CD4-positive, alpha-beta T cell treated with Interleukin-15 for 1 hour (primary cell): ENCODE data around the gene CGREF1.
A peak's percentile ranks its signal among the peaks of the same experiment; 100 is the strongest.

Source experiments
- DNase-seq: peaks from one replicate; pipeline ENCODE4 v3.0.0-alpha.2; 2020

Gene CGREF1

GRCh38 chr2:27071990-27072830 is 46.7 kb downstream of the CGREF1 start:
- no peak for DNase-seq

DNA sequence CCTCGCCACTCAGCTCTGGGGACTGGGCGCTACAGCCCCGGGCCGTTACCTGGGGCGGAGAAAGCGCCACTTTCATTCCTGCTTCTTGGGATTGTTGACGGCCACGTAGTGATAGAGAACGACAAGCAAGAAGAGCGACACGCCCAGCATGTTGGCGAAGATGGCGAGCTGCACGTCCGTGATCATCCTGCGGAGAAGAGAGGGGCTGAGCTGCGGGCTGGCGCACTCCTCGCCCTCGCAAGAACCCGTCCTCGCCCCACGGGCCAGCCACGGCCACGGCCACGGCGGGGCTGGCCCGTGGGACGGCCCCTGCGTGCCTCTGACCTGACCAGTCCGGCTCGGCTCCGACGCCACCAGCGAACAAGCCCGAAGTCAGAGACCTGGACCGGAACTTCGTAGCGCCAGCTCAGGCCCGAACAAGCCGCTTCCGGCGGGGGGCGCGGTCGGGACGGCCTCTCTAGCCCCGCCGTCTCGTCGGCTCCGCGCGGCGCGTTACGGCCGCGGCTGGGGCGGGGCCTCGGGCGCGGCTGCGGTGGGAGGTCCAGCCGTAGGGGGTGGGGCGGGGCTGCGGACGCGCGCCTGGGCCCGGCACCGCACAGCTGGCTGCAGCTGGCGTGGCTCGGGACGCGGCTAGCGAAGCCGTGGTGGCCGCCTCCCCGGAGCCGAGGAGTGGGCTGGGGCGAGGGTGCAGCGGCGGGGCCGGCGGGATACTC is 47.5 kb downstream of the CGREF1 start, which contains the start of gene OST4:
TSS of gene OST4 (minus strand) at position 378 of the 713 bp plus-strand sequence.
- DNase-seq: peak; percentile 91

- DNase-seq: no peak
Measured at GRCh38 chr2:27070653-27071276, 48.2 kb downstream of the CGREF1 start.

DNA sequence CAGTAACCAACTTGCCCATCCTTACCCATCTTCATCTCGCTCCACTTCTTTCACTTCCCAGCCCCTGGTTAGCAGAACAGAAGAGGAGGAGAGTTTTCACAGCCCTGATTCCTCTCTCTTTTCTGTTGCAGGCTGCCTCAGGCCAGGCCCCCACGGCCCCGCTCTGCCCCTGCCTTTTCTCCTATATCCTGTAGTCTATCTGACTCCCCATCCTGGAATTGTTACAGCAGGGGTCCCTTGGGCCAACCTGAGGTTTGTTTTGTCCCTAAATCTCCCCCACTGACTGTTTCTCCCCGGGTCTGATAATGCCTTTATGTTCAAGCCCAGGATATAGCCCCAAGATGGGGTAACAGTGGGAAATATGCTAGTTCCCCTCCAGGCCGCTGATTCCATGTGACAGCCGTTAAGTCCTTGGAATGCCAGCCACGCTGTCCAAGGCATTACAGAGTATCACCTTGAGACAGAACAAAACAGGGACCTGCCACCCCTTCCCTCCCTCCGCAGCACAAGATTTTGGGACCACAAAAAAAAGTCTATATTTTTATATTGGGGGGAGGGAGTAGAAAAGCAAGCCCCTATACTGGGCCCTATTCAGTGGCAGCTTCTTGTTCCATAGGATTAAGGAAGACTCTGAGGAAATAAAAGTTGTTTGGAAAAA is 48.8 kb downstream of the CGREF1 start:
- DNase-seq: no peak

DNA sequence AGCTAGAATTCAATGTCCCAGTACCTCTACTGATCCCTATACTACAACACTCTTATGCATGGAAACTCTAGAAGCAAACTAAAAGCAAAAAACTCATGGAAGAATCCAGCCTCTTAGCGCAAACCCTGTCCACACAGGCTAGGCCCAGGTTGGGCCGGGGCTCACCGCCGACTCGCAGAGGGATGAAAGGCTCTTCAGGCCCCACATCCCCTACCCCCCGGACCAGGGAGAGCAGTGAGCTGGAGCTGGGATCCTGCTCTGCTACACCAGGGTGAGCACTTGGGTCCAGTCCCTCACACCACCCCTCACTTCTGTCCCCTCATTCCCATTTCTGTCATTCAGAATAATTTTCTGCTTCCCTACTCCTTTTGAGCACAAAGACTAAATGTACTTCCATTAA is 49.5 kb downstream of the CGREF1 start:
- DNase-seq: no peak

DNA sequence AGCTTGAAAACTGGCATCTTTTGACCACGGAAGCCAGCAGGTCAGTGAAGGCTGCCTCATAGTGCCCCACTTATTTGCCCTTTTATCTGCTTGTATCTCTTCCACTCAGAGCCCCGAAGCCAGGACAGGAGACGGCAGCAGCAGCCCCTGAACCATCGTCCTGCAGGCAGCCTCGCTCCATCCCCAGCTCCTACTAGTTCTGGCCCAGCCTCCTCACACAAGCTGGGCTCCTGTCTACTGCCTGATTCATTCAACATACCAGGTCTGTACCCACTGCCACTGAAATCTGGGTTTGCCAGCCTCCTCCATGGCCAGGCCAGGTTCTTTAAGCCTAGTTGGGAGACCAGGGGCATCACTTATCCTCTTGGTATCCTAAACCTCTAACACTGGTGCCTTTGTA is 51.5 kb downstream of the CGREF1 start:
- no peak for DNase-seq

- DNase-seq: no peak
Measured at GRCh38 chr2:27065128-27065527, 53.8 kb downstream of the CGREF1 start.

GRCh38 chr2:27060323-27060722 is 58.6 kb downstream of the CGREF1 start:
- DNase-seq: no peak

GRCh38 chr2:27059141-27059820 is 59.6 kb downstream of the CGREF1 start:
- DNase-seq: no peak

GRCh38 chr2:27058210-27058609 is 60.7 kb downstream of the CGREF1 start:
- DNase-seq: no peak

DNA sequence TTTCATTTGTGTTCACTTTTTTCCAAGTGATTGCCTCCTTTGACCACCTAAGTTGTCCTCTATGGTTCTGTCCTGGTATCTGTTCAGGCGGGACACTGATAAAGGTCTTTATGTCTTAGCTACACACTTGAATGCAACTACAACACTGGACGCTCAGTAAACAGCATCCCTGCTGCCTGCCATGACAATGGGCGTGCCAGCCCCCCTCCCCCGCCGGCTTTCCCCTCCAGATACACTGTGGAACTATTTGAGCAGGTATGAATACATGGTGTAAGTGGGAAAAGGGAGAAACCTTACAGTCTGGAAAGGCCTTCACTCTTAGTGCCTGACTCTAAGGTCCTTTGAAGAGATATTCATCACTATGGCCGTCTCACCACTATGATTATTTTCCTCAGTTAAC is 61.7 kb downstream of the CGREF1 start:
- no peak for DNase-seq

DNA sequence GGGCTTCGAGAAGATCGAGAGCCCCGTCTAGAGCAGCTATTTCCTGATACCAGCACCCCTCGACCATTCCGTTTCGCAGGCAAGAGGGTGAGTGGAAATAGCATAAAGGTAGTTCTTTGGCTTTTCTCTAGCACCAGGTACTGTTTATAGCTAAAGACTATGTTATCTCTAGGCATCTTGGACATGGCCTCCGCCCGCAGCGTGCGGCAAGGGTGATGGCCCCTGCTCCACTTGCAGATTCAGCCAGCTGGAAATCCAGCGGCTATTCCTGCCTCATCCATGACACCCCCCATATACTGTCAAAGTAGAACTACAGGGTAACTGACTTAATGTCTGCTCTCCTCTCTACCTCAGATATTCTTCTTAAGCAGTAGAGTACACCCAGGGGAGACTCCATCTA is 64.2 kb downstream of the CGREF1 start:
- no peak for DNase-seq

GRCh38 chr2:27053776-27054175 is 65.2 kb downstream of the CGREF1 start:
- DNase-seq: no peak

- DNase-seq: no peak
Measured at GRCh38 chr2:27053321-27053720, 65.6 kb downstream of the CGREF1 start.

DNA sequence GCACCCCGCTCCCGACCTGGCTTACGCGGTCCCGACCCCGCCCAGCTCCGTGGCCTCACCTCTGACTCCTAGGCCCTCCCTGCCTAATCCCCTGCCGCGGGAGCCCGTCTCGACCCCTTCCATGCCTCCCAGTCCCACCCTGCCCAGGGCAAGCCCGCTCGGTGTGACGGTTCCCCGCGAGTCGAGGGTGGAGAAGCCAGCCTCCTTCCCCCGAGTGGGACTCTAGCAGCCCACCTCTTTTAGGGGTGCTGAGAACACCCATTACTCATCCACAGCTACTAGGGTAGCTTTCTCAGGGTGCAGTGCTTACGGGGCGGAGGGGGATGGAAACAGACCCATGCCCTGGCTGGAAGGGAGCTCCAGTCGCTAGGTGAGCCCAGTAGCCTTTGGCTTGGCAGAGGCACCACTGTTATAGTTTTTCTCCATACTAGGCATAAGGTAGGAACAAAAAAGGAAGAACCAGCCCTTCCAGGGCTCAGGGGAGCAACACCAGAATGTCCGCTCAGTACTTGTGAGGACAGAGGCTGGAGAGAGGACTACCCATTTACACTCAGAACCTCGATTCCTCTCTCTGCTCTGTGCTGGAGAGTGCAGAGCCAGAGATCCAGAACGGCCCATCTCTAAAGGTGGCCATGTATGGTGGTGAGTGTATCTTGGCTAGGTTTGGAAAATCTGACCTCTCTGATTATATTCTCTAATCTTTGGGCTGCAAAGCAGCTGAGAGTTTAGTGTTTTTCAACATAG is 66.9 kb downstream of the CGREF1 start:
- DNase-seq: no peak

- peak; percentile 97 for DNase-seq
Measured at GRCh38 chr2:27050996-27051901, 67.7 kb downstream of the CGREF1 start, which contains the start of gene AGBL5. AGBL5 (plus strand) TSS chr2:27051668; CDS start chr2:27052959, 1,291 bp downstream.
